HG03066 (cell line): ENCODE data around the gene ISLR2.

Source experiments
- ATAC-seq: cut with Tn5 transposase; IDR thresholded peaks from one replicate; pipeline ENCODE4 v1.9.1; 2021; ENCODE audit warnings: low read depth; ENCODE audit not compliant: unreplicated experiment

ISLR2 gene

DNA sequence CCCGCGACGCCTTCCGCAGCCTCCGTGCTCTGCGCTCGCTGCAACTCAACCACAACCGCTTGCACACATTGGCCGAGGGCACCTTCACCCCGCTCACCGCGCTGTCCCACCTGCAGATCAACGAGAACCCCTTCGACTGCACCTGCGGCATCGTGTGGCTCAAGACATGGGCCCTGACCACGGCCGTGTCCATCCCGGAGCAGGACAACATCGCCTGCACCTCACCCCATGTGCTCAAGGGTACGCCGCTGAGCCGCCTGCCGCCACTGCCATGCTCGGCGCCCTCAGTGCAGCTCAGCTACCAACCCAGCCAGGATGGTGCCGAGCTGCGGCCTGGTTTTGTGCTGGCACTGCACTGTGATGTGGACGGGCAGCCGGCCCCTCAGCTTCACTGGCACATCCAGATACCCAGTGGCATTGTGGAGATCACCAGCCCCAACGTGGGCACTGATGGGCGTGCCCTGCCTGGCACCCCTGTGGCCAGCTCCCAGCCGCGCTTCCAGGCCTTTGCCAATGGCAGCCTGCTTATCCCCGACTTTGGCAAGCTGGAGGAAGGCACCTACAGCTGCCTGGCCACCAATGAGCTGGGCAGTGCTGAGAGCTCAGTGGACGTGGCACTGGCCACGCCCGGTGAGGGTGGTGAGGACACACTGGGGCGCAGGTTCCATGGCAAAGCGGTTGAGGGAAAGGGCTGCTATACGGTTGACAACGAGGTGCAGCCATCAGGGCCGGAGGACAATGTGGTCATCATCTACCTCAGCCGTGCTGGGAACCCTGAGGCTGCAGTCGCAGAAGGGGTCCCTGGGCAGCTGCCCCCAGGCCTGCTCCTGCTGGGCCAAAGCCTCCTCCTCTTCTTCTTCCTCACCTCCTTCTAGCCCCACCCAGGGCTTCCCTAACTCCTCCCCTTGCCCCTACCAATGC, 45.1 kb downstream of the ISLR2 start:
- no peak for ATAC-seq

- ATAC-seq = no peak
These were observed 46.2 kb downstream of the ISLR2 start for GRCh38 chr15:74176262-74177214.

DNA sequence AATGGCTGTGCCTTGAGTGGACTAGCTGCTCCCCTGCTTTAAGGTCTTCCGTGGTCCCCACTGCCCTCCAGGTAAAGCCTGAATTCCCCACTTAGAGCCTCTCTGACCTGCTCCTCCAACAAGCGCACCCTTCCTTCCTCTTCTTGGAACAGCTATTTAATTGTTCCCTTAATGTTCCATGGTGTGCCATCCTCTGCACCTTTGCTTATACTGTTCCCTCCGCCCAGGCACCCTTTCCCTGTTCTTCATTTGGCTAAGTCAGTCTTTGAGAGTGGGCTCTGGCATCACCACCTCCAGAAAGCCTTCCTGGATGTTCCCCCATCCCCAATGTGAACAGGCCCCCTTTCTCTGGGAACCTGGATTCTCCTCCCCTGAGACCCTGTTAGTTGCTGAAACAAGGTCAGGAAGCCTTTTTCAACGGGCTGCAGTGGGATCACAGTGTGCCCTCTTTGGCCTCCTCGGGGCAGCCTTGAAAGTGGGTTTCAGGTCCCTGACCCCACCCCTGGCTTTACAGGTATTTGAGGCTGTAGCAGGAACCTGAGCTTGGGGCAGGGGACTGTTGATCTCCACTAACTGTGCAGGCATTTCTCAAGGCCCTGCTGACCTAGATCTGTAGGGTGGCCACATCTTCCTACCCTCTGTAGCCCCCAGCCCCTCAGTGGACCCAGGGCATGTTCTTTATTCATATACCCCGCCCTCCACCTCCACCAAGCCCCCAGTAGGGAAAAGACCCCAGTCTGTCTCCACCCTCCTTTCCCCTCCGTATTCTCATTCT, 48.1 kb downstream of the ISLR2 start:
- ATAC-seq = no peak

DNA sequence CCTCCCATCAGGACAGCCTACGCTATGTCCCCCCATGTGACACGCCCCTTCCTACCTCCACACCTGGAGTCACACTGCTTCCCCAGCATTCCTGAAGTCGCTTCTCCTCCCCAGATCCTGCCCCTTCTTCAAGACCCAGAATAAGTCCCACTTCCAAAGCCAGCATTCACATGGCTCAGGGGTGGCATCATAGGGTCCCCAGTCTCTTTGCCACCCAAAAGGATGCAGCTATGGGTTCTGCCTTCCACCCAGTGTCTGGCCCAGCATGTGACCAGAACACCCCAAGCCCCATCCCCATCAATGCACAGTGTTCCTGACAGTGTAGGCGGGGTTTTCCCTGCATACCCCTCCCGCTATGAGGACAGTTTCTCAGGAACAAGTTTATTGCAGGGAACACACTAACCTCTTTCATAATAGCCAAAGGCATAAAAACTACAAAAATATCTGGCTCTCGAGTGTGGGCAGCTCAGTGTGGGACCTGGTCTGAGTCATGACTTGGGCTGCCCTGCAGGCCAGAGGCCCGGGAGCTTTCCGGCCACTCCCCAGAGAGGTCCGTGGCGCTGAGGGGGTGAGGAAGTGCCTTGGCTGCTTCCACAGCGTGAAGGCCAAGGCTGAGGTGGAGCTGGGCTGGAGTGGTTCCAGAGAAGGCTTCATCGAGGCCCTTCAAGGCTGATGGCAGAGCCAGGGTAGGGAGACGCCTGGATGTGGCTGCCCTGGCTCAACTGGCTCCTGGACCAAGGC, 48.9 kb downstream of the ISLR2 start:
- no peak for ATAC-seq

DNA sequence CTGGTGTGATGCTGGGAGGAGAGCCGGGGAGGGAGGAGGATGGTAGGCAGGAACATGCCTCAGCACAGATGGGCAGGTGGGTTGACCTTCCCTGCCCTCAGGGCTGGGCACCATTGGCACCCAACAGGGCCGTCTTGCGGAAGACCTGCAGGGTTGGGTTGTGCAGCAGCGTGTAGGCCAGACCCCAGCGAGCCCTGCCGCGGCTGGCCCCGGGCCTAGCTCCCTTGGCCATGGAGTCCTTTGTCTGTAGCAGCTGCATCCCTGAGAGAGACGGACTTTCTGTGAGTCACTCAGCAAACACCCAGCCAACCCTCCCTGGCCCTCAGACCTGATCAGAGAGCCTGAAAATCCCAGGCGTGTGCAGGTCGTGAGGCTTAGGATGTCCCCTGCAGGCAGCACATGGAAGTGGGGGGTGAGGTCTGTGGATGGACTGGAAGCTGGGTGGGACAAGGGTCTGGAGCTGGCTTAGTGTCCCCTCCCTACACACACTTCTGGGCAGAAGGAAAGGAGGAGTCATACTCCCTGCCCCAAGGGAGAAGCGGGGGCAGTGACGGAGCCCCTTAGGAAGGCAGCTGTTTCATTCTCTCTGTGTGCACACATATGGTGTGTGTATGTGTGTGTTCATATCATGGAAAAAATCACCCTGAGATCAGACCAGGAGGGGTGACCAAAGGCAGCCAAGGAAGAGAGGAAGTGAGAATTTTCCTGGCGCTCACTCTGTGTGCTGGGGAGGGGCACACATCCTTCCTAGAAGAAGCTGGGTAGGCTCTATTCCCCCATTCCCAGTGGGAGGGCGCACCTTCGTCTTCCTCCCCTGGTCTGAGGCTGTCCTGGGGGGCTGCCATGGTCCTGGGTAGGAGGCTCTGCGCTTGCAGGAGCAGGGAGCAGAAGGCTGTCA, 49.8 kb downstream of the ISLR2 start:
- no peak for ATAC-seq

DNA sequence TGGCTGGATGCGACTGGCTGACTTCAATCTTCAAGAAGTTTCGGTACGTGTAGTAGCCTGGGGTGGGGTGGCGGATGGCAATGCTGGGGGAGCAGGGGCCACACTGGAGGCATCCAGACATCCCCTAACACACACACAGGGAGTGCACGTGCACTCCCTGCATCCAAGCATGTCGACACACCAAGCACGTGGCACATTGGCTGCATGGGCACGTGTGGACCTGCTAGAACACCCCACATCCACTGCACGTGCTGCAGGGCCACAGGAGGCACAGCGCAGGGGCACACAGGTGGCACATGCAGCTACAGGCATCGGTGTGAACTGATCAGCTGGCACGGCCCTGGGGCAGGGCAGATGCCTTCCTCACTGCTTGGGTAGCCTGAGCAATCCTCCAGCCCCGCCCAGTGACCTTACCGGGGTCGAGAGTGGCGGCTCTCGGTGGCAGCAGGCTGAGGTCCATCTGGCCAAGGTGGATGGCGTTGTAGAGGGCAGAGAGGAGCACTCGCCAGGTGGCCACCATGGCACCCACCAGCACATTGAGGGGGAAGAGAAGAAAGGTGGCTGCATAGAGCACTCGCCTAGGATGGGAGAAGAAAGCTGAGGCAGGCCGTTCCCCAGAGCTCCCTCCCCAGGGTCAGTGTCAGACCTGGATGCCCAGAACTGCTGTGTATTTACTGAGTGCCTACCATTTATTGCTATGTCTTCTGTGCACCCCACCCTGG, 50.7 kb downstream of the ISLR2 start:
- ATAC-seq = no peak

- ATAC-seq = no peak
These were observed 51.7 kb downstream of the ISLR2 start for GRCh38 chr15:74182131-74182530.

DNA sequence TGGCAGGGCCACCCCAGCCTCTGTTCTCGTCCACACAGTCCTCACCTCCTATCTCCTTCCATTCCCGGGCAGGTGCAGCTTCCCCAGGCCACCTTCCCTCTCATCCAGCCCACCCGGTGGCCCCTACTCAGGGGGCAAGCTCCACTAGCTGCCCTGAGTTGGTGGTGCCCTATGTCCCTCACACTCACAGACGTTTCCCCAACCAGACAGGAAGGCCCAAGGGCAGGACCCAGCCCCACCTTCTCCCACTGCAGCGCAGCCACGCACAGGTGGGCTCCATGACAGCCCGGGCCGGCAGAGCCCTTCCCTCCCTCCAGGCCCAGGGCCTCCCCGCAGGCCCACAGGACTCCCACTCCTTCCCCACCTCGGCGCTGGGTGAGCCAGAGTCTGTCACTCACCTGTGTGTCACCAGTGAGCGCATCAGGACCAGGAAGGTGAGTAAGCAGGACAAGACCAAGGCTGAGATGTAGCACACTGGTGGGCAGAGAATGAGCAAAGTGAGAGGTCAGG, 54.3 kb downstream of the ISLR2 start:
- ATAC-seq = no peak

GRCh38 chr15:74185710-74186348, 55.4 kb downstream of the ISLR2 start:
- no peak for ATAC-seq
